ENCODE results near the gene ENAH. TPM values are rescaled to one million over a fixed set of nuclear protein-coding genes. Genes with fewer than 3 reads are reported as not detected.

The ENAH gene
- total and polyA plus RNA-seq, 2 donors (not counting 1 experiment from before 2014, with no cell fraction given): 85.0 to 210 TPM

GRCh38 chr1:225534772-225535171 lies 118.2 kb downstream of the ENAH start:
- no peaks in the 10 kb centered on the region for H3K9me3 ChIP-seq (ENCODE audit: control insufficient read depth, insufficient read depth, low read depth, low read length)
- peaks cover 2% of the 10 kb centered on the region for H4K20me1 ChIP-seq (ENCODE audit: control insufficient read depth, extremely low read depth, insufficient read depth, low read length)
- no peak for TF ChIP-seq EZH2 (IDR thresholded peaks at IDR 0.05; ENCODE audit: low read length, missing control alignments)
- no peak for TF ChIP-seq CTCF (conservative IDR thresholded peaks at IDR 0.05 in 1 of 2, IDR thresholded peaks at IDR 0.05 in 1 of 2; ENCODE audit: low read depth in 1 of 2, low read length in 2 of 2)
- H3K4me3 ChIP-seq (replicated peaks in 1 of 4; ENCODE audit: control extremely low read depth in 1 of 4, insufficient read depth in 1 of 4, low read depth in 3 of 4, low read length in 4 of 4): no peak overlapping the region
- no peak for DNase-seq (ENCODE audit: low read depth in 2 of 2)
- no peaks in the 10 kb centered on the region for H3K36me3 ChIP-seq (ENCODE audit: control insufficient read depth, insufficient read depth, low read length)
- no peak overlapping the region for H3K27ac ChIP-seq (ENCODE audit: insufficient read depth, low read length)
- H3K9ac ChIP-seq (ENCODE audit: insufficient read depth, low read length): no peak overlapping the region
- H2AFZ ChIP-seq (ENCODE audit: low read length): no peak overlapping the region
- peaks cover 5% of the 10 kb centered on the region for H3K79me2 ChIP-seq (ENCODE audit: control insufficient read depth, insufficient read depth, low read length)
- no peaks in the 10 kb centered on the region for H3K27me3 ChIP-seq (ENCODE audit: control insufficient read depth, insufficient read depth, low read length)
- H3K4me2 ChIP-seq (ENCODE audit: extremely low read depth, insufficient read depth, low read length): no peak overlapping the region
- H3K4me1 ChIP-seq (ENCODE audit: control insufficient read depth, extremely low read depth, insufficient read depth, low read length): no peaks in the 10 kb centered on the region

- Histone ChIP-seq H3K79me2 (ENCODE audit: control insufficient read depth, insufficient read depth, low read length) (peaks cover 2% of the 10 kb centered on the region), H3K9me3 (ENCODE audit: control insufficient read depth, insufficient read depth, low read depth, low read length) (no peaks in the 10 kb centered on the region), H3K4me2 (ENCODE audit: extremely low read depth, insufficient read depth, low read length) (no peak overlapping the region), H4K20me1 (ENCODE audit: control insufficient read depth, extremely low read depth, insufficient read depth, low read length) (peaks cover 2% of the 10 kb centered on the region), H3K36me3 (ENCODE audit: control insufficient read depth, insufficient read depth, low read length) (no peaks in the 10 kb centered on the region), H3K27me3 (ENCODE audit: control insufficient read depth, insufficient read depth, low read length) (no peaks in the 10 kb centered on the region), H2AFZ (ENCODE audit: low read length) (no peak overlapping the region), H3K9ac (ENCODE audit: insufficient read depth, low read length) (no peak overlapping the region), H3K27ac (ENCODE audit: insufficient read depth, low read length) (no peak overlapping the region), H3K4me1 (ENCODE audit: control insufficient read depth, extremely low read depth, insufficient read depth, low read length) (no peaks in the 10 kb centered on the region), H3K4me3 (replicated peaks in 1 of 4; ENCODE audit: control extremely low read depth in 1 of 4, insufficient read depth in 1 of 4, low read depth in 3 of 4, low read length in 4 of 4) (no peak overlapping the region)
- TF ChIP-seq EZH2 (IDR thresholded peaks at IDR 0.05; ENCODE audit: low read length, missing control alignments) (no peak), CTCF (conservative IDR thresholded peaks at IDR 0.05 in 1 of 2, IDR thresholded peaks at IDR 0.05 in 1 of 2; ENCODE audit: low read depth in 1 of 2, low read length in 2 of 2) (no peak)
- no peak for DNase-seq (ENCODE audit: low read depth in 2 of 2)
Observed at GRCh38 chr1:225534135-225534534, 118.8 kb downstream of the ENAH start.

- no peak overlapping the region for H3K9ac ChIP-seq (ENCODE audit: insufficient read depth, low read length)
- H3K4me2 ChIP-seq (ENCODE audit: extremely low read depth, insufficient read depth, low read length): no peak overlapping the region
- no peaks in the 10 kb centered on the region for H3K9me3 ChIP-seq (ENCODE audit: control insufficient read depth, insufficient read depth, low read depth, low read length)
- H3K27me3 ChIP-seq (ENCODE audit: control insufficient read depth, insufficient read depth, low read length): no peaks in the 10 kb centered on the region
- H3K27ac ChIP-seq (ENCODE audit: insufficient read depth, low read length): no peak overlapping the region
- no peak overlapping the region for H2AFZ ChIP-seq (ENCODE audit: low read length)
- no peaks in the 10 kb centered on the region for H3K4me1 ChIP-seq (ENCODE audit: control insufficient read depth, extremely low read depth, insufficient read depth, low read length)
- H3K36me3 ChIP-seq (ENCODE audit: control insufficient read depth, insufficient read depth, low read length): no peaks in the 10 kb centered on the region
- peaks cover 2% of the 10 kb centered on the region for H4K20me1 ChIP-seq (ENCODE audit: control insufficient read depth, extremely low read depth, insufficient read depth, low read length)
- no peak overlapping the region for H3K4me3 ChIP-seq (replicated peaks in 1 of 4; ENCODE audit: control extremely low read depth in 1 of 4, insufficient read depth in 1 of 4, low read depth in 3 of 4, low read length in 4 of 4)
- H3K79me2 ChIP-seq (ENCODE audit: control insufficient read depth, insufficient read depth, low read length): no peaks in the 10 kb centered on the region
- DNase-seq (ENCODE audit: low read depth in 2 of 2): no peak
- no peak for TF ChIP-seq EZH2 (IDR thresholded peaks at IDR 0.05; ENCODE audit: low read length, missing control alignments)
- no peak for TF ChIP-seq CTCF (conservative IDR thresholded peaks at IDR 0.05 in 1 of 2, IDR thresholded peaks at IDR 0.05 in 1 of 2; ENCODE audit: low read depth in 1 of 2, low read length in 2 of 2)
Observed at GRCh38 chr1:225533238-225533637, 119.7 kb downstream of the ENAH start.

All from fibroblast of lung (primary cell).